HepG2 (cell line): ENCODE measurements around the gene GNG3. TPM values are rescaled to one million over a fixed set of nuclear protein-coding genes. Genes with fewer than 3 reads are reported as not detected.

Experiments
- ARID4A ChIP-seq: sonication (generic); formaldehyde crosslinking; IDR thresholded peaks from 2 replicates; pipeline ENCODE4 v1.5.0; 2020; ENCODE audit warnings: mild to moderate bottlenecking, missing genetic modification reagents, borderline replicate concordance
- ATF5 ChIP-seq: sonication (generic); formaldehyde crosslinking; IDR thresholded peaks from 2 replicates; pipeline ENCODE4 v1.4.0; 2020; ENCODE audit warnings: mild to moderate bottlenecking, low read depth, missing genetic modification reagents
- BRD4 ChIP-seq: sonication (generic); formaldehyde crosslinking; IDR thresholded peaks from 2 replicates; pipeline ENCODE4 v1.4.0; 2020; ENCODE audit warnings: missing genetic modification reagents
- ELF4 ChIP-seq: sonication (generic); formaldehyde crosslinking; IDR thresholded peaks from 2 replicates; pipeline ENCODE4 v1.5.0; 2020; ENCODE audit warnings: missing genetic modification reagents, mild to moderate bottlenecking, moderate library complexity, borderline replicate concordance
- EP300 ChIP-seq, 3 experiments: sonication (generic) in 1 of 3; formaldehyde crosslinking in 1 of 3; IDR thresholded peaks; 2 replicates each; pipeline versions ENCODE4 v1.5.1 to v1.6.1; 2011 to 2020; ENCODE audit warnings: low read depth in 2 of 3, low read length in 2 of 3, borderline replicate concordance in 1 of 3, improper control_type of control experiment in 1 of 3, mild to moderate bottlenecking in 1 of 3, missing genetic modification reagents in 1 of 3, moderate library complexity in 1 of 3
- FOXP1 ChIP-seq, 2 experiments: fragments of 450-650 bp in 1 of 2; IDR thresholded peaks; 2 replicates each; pipeline ENCODE4 v1.6.1; 2017 to 2018; ENCODE audit warnings: antibody characterized with exemption in 1 of 2
- HNRNPUL1 ChIP-seq: fragments of 200-400 bp; formaldehyde crosslinking; IDR thresholded peaks from 2 replicates; pipeline ENCODE4 v1.6.1; 2017; ENCODE audit warnings: low read depth, mild to moderate bottlenecking, low read length, moderate library complexity
- MED1 ChIP-seq: sonication (generic); formaldehyde crosslinking; IDR thresholded peaks from 2 replicates; pipeline ENCODE4 v1.4.0; 2020; ENCODE audit warnings: missing genetic modification reagents
- MEIS2 ChIP-seq: sonication (generic); formaldehyde crosslinking; IDR thresholded peaks from 2 replicates; pipeline ENCODE4 v1.9.0; 2021; ENCODE audit warnings: mild to moderate bottlenecking, missing genetic modification reagents
- MTF1 ChIP-seq: sonication (generic); formaldehyde crosslinking; IDR thresholded peaks from 2 replicates; pipeline ENCODE4 v1.5.0; 2020; ENCODE audit warnings: missing genetic modification reagents
- NFYC ChIP-seq: IDR thresholded peaks from 2 replicates; pipeline ENCODE4 v1.6.1; 2016; ENCODE audit warnings: missing genetic modification reagents, missing compliant biosample characterization
- POLR2AphosphoS5 ChIP-seq: IDR thresholded peaks from 2 replicates; pipeline ENCODE4 v1.6.1; 2012; ENCODE audit warnings: low read depth, low read length
- PRMT3 ChIP-seq: sonication (generic); formaldehyde crosslinking; IDR thresholded peaks from 2 replicates; pipeline ENCODE4 v1.8.1; 2022; ENCODE audit warnings: low read depth, mild to moderate bottlenecking, moderate library complexity, missing genetic modification reagents, borderline replicate concordance
- SAFB2 ChIP-seq: sonication (generic); formaldehyde crosslinking; IDR thresholded peaks from 2 replicates; pipeline ENCODE4 v1.5.1; 2020; ENCODE audit warnings: missing genetic modification reagents, low read depth, mild to moderate bottlenecking, borderline replicate concordance
- SALL2 ChIP-seq: sonication (generic); formaldehyde crosslinking; IDR thresholded peaks from 2 replicates; pipeline ENCODE4 v1.8.1; 2023; ENCODE audit warnings: mild to moderate bottlenecking, missing genetic modification reagents, inconsistent platforms
- TAF1 ChIP-seq: sonication (generic); formaldehyde crosslinking; IDR thresholded peaks from 2 replicates; pipeline ENCODE4 v1.4.0; 2020; ENCODE audit warnings: missing genetic modification reagents
- ZFX ChIP-seq: sonication (generic); formaldehyde crosslinking; IDR thresholded peaks from 2 replicates; pipeline ENCODE4 v1.4.0; 2020; ENCODE audit warnings: mild to moderate bottlenecking, low read depth, missing genetic modification reagents, moderate library complexity
- ZNF460 ChIP-seq: sonication (generic); formaldehyde crosslinking; IDR thresholded peaks from 2 replicates; pipeline ENCODE4 v1.5.1; 2020; ENCODE audit warnings: missing genetic modification reagents, mild to moderate bottlenecking, borderline replicate concordance
- ZNF607 ChIP-seq: sonication (generic); formaldehyde crosslinking; IDR thresholded peaks from 2 replicates; pipeline ENCODE4 v1.5.1; 2020; ENCODE audit warnings: missing genetic modification reagents, mild to moderate bottlenecking, borderline replicate concordance
- ZNF615 ChIP-seq: sonication (generic); formaldehyde crosslinking; IDR thresholded peaks from 2 replicates; pipeline ENCODE4 v1.5.0; 2020; ENCODE audit warnings: mild to moderate bottlenecking, missing genetic modification reagents, borderline replicate concordance
- ZNF740 ChIP-seq: sonication (generic); formaldehyde crosslinking; IDR thresholded peaks from 2 replicates; pipeline ENCODE4 v1.4.0; 2020; ENCODE audit warnings: missing genetic modification reagents
- polyA plus RNA-seq, 8 experiments: library from polyadenylated mRNA; depleted of rRNA in 3 of 8; stranded (reverse) in 7 of 8; unstranded in 1 of 8; fragments of >200 nt; fragmentation: Illumina TruSeq in 4 of 8; extraction: Trizol in 4 of 8; gene quantifications; 2 replicates each; pipeline versions ENCODE4 v1.2.1 to v1.2.3, GENCODE V29; 2011 to 2016; ENCODE audit warnings: low read depth in 4 of 8, missing spikeins in 1 of 8, mixed read lengths in 1 of 8; ENCODE audit not compliant: insufficient read depth in 1 of 8
- total RNA-seq, 5 experiments: library from RNA; depleted of rRNA; stranded (reverse); fragments of >200 nt; fragmentation: Illumina TruSeq; extraction: Trizol; gene quantifications; 2 replicates each; pipeline ENCODE4 v1.2.3, GENCODE V29; 2016; ENCODE audit warnings: low read depth in 1 of 5

The GNG3 gene
- total and polyA plus RNA-seq, 2 of the 13 experiments (the other 11 are each of a cell fraction or from before 2014, with no cell fraction given): not detected

DNA sequence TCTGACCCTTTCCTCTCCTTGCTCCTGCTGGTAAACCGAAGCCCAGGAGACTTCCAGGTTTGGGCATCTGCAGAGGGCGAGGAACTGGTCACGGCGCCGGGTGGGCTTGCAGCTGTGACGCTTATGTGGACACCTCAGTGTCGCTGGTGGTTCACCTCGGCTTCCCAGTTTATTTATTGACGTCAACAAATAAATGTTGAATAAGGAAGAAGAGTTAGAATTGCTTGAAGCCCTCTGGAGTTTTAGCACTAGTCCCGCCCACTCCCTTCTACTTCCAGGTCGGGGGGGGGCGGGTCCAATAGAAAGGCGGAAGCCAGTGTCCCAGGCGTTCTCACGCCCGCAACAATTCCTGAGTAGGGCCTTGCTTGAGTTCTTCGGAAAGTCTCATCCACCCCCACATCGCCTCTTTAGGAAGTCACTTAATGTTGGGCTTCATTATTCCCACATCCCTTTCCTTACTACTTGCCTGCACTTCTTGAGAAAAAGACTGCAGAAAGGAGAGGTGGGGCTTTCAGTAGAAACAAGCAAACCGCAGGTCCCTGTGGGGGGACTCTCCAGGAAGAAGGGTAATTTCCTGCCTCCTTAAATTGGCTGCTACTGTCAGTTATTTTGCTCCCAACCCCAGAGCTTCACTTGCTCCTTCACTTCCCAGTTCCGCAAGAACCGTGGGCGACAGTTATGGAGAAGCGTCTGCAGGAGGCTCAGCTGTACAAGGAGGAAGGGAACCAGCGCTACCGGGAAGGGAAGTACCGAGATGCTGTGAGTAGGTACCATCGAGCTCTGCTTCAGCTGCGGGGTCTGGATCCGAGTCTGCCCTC is 20.9 kb downstream of the GNG3 start, which contains the start of gene TTC9C (continued):
- peak; percentile 85; the same call in 1 of the 2 replicates for TF ChIP-seq ARID4A (CRISPR knock-in tag)
- 0 out of 2 replicates have a peak, but pooled peaks have one; percentile 16 for TF ChIP-seq ELF4 (CRISPR knock-in tag)
- TF ChIP-seq HNRNPUL1: no peak
- no peak for TF ChIP-seq MTF1 (CRISPR knock-in tag)
- TF ChIP-seq PRMT3 (CRISPR knock-in tag): 0 out of 2 replicates have a peak, but pooled peaks have one; percentile 35
- TF ChIP-seq ZNF460 (CRISPR knock-in tag): no peak
- TF ChIP-seq ZNF607 (CRISPR knock-in tag): 0 out of 2 replicates have a peak, but pooled peaks have one; percentile 33
- no peak for TF ChIP-seq BRD4
- TF ChIP-seq ZNF740 (CRISPR knock-in tag): peak; percentile 65; the same call in 1 of the 2 replicates
- TF ChIP-seq SALL2 (CRISPR knock-in tag): no peak
- no peak for TF ChIP-seq FOXP1 (IDR thresholded peaks at IDR 0.05)
- no peak for TF ChIP-seq FOXP1 (CRISPR knock-in tag; IDR thresholded peaks at IDR 0.05)
- TF ChIP-seq ZNF615 (CRISPR knock-in tag): no peak
- TF ChIP-seq ATF5: no peak
- TF ChIP-seq NFYC (CRISPR knock-in tag): peak; percentile 55; the same call in 1 of the 2 replicates
- TF ChIP-seq MED1 (CRISPR knock-in tag): 0 out of 2 replicates have a peak, but pooled peaks have one; percentile 11
- TF ChIP-seq POLR2AphosphoS5: peak; percentile 79
- TF ChIP-seq TAF1 (CRISPR knock-in tag): peak; percentile 34; the same call in 1 of the 2 replicates
- TF ChIP-seq MEIS2: peak; percentile 44; the same call in 1 of the 2 replicates
- TF ChIP-seq SAFB2 (CRISPR knock-in tag): no peak; the same call in 1 of the 2 replicates
- TF ChIP-seq ZFX: peak; percentile 74
- TF ChIP-seq EP300 (IDR thresholded peaks at IDR 0.05; ENCODE audit: low read depth in 2 of 2, low read length in 2 of 2): no peak
- no peak for TF ChIP-seq EP300 (CRISPR knock-in tag; IDR thresholded peaks at IDR 0.05; ENCODE audit: borderline replicate concordance)
